PFSK-1 (cell line): ENCODE data around the gene STX1A.

Experiments used
- POLR2AphosphoS5 ChIP-seq: IDR thresholded peaks from 2 replicates; pipeline ENCODE4 v1.6.1; 2012; ENCODE audit warnings: low read depth, mild to moderate bottlenecking, control low read depth, low read length, moderate library complexity
- TAF1 ChIP-seq: IDR thresholded peaks from 2 replicates; pipeline ENCODE4 v1.6.1; 2012; ENCODE audit warnings: low read length, control low read depth, borderline replicate concordance; ENCODE audit not compliant: insufficient read depth

DNA sequence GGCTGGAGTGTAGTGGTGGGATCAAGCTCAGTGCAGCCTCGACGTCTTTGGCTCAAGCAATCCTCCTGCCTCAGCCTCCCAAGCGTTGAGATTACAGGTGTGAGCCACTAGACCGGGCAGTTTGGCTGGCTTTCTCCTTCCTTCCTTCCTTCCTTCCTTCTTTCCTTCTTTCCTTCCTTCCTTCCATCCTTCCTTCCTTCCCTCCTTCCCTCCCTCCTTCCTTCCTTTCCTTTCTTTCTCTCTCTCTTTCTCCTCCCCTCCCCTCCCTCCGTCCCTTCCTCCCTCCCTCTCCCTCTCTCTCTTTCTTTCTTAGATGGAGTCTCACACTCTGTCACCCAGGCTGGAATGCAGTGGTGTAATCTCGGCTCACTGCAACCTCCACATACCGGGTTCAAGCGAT is 59.5 kb downstream of the STX1A start:
- TF ChIP-seq POLR2AphosphoS5 (no peak), TAF1 (no peak)
